HCT116 (cell line): ENCODE results near the gene MRPL37. TPM values are rescaled to one million over a fixed set of nuclear protein-coding genes. Genes with fewer than 3 reads are reported as not detected.

Experiments used
- ATAC-seq: fragments of 200-7000 bp; cut with Tn5 transposase; 2 replicates; pipeline ENCODE4 v1.9.1; 2020; ENCODE audit warnings: mild to moderate bottlenecking, moderate library complexity
- BruUV-seq: library from RNA; stranded (reverse); fragments of 400-500 nt; replicated peaks from 2 replicates; lab custom pipeline; 2021; lab: Mats Ljungman, UMichigan
- CTCF ChIA-PET: fragments of 300-600 bp; sonication (Branson Sonifier 250); formaldehyde crosslinking; loops from one replicate; lab custom pipeline; 2021; ENCODE audit warnings: antibody characterized with exemption; lab: Charles Lee
- POLR2A ChIA-PET: fragments of 300-600, 350-600 bp; sonication (Branson Sonifier 250); formaldehyde crosslinking; loops from one replicate; lab custom pipeline; 2021; ENCODE audit warnings: antibody characterized with exemption; lab: Charles Lee
- RAD21 ChIA-PET, 2 experiments: fragments of 300-600 bp; sonication (Branson Sonifier 250); formaldehyde crosslinking; loops; one replicate each; lab custom pipeline; 2023; ENCODE audit warnings: low total read pairs in 2 of 2; ENCODE audit not compliant: uncharacterized antibody in 2 of 2, unreplicated experiment in 2 of 2, low non-redundant PET in 1 of 2; lab: Charles Lee
- DNase-seq: peaks from one replicate; pipeline ENCODE4 v3.0.0-alpha.2; 2010; ENCODE audit warnings: low read depth, low spot score
- H2AFZ ChIP-seq: fragments of 200-600 bp; shearing (Covaris generic), sonication (generic); 2 replicates; pipeline ENCODE4 v1.6.1; 2017; ENCODE audit warnings: low read depth, mixed run types, mixed read lengths, antibody characterized with exemption, low read length; ENCODE audit not compliant: poor library complexity, severe bottlenecking
- H3K27ac ChIP-seq: 2 replicates; pipeline ENCODE4 v1.5.1; 2012; ENCODE audit warnings: low read depth, low read length
- H3K27me3 ChIP-seq: fragments of 200-600 bp; sonication (generic); 2 replicates; pipeline ENCODE4 v1.6.1; 2016; ENCODE audit warnings: mixed run types, low read length, mixed read lengths; ENCODE audit not compliant: insufficient read depth
- H3K36me3 ChIP-seq, 2 experiments: fragments of 200-500 bp in 1 of 2; fragments of 200-600 bp in 1 of 2; sonication (Bioruptor generic) in 1 of 2; sonication (generic) in 1 of 2; 2 replicates each; pipeline versions ENCODE4 v1.5.1 to v1.6.1; 2014 to 2016; ENCODE audit warnings: low read length in 2 of 2, inconsistent platforms in 1 of 2, mixed read lengths in 1 of 2, mixed run types in 1 of 2; ENCODE audit not compliant: insufficient read depth in 2 of 2, control insufficient read depth in 1 of 2
- H3K4me1 ChIP-seq, 2 experiments: fragments of 200-600 bp in 1 of 2; sonication (generic) in 1 of 2; 2 replicates each; pipeline versions ENCODE4 v1.5.1 to v1.6.1; 2012 to 2017; ENCODE audit warnings: low read length in 2 of 2, inconsistent platforms in 1 of 2, mild to moderate bottlenecking in 1 of 2, mixed read lengths in 1 of 2, mixed run types in 1 of 2, moderate library complexity in 1 of 2; ENCODE audit not compliant: insufficient read depth in 2 of 2, control insufficient read depth in 1 of 2
- H3K4me2 ChIP-seq: fragments of 200-600 bp; sonication (generic); 2 replicates; pipeline ENCODE4 v1.6.1; 2017; ENCODE audit warnings: mixed run types, low read length, mixed read lengths
- H3K4me3 ChIP-seq, 2 experiments: fragments of 200-600 bp in 1 of 2; sonication (generic) in 1 of 2; replicated peaks in 1 of 2; 2 replicates each; pipeline ENCODE4 v1.5.1; 2011 to 2016; ENCODE audit warnings: low read length in 2 of 2, control low read depth in 1 of 2, low read depth in 1 of 2, mild to moderate bottlenecking in 1 of 2, mixed read lengths in 1 of 2, mixed run types in 1 of 2
- H3K79me2 ChIP-seq: fragments of 200-600 bp; sonication (generic); 2 replicates; pipeline ENCODE4 v1.6.1; 2017; ENCODE audit warnings: mild to moderate bottlenecking, mixed run types, low read length, moderate library complexity, mixed read lengths; ENCODE audit not compliant: insufficient read depth
- H3K9ac ChIP-seq: fragments of 200-600 bp; sonication (generic); 2 replicates; pipeline ENCODE4 v1.6.1; 2016; ENCODE audit warnings: low read length, mixed read lengths
- H3K9me2 ChIP-seq: fragments of 200-600 bp; sonication (generic), shearing (Covaris generic); 2 replicates; pipeline ENCODE4 v1.6.1; 2017; ENCODE audit warnings: mixed run types, mild to moderate bottlenecking, moderate library complexity; ENCODE audit not compliant: insufficient read depth
- H3K9me3 ChIP-seq, 2 experiments: fragments of 200-500 bp in 1 of 2; fragments of 200-600 bp in 1 of 2; sonication (Bioruptor generic) in 1 of 2; sonication (generic) in 1 of 2; 2 replicates each; pipeline ENCODE4 v1.6.1; 2014 to 2017; ENCODE audit warnings: low read length in 2 of 2, mixed read lengths in 2 of 2, inconsistent platforms in 1 of 2, low read depth in 1 of 2, mild to moderate bottlenecking in 1 of 2, mixed run types in 1 of 2, moderate library complexity in 1 of 2; ENCODE audit not compliant: control insufficient read depth in 1 of 2, insufficient read depth in 1 of 2
- H4K20me1 ChIP-seq: fragments of 200-600 bp; sonication (generic), shearing (Covaris generic); 2 replicates; pipeline ENCODE4 v1.6.1; 2017; ENCODE audit warnings: mixed run types, mild to moderate bottlenecking, moderate library complexity; ENCODE audit not compliant: insufficient read depth
- CBX3 ChIP-seq: IDR thresholded peaks from 2 replicates; pipeline ENCODE4 v1.6.1; 2012; ENCODE audit warnings: low read depth
- CEBPB ChIP-seq: IDR thresholded peaks from 2 replicates; pipeline ENCODE4 v1.6.1; 2012; ENCODE audit warnings: low read depth
- EGR1 ChIP-seq: IDR thresholded peaks from 2 replicates; pipeline ENCODE4 v1.6.1; 2012; ENCODE audit warnings: low read depth
- ELF1 ChIP-seq: IDR thresholded peaks from 2 replicates; pipeline ENCODE4 v1.6.1; 2012; ENCODE audit warnings: low read depth, borderline replicate concordance
- EZH2 ChIP-seq: fragments of 200-600 bp; sonication (generic); IDR thresholded peaks from 2 replicates; pipeline ENCODE4 v1.6.1; 2017; ENCODE audit warnings: antibody characterized with exemption, mixed run types
- FOSL1 ChIP-seq: IDR thresholded peaks from 2 replicates; pipeline ENCODE4 v1.6.1; 2012; ENCODE audit warnings: low read depth
- POLR2AphosphoS5 ChIP-seq: IDR thresholded peaks from 2 replicates; pipeline ENCODE4 v1.6.1; 2011; ENCODE audit warnings: mild to moderate bottlenecking, low read depth, low read length, moderate library complexity
- ZNF274 ChIP-seq: fragments of 200-500 bp; sonication (Bioruptor generic); IDR thresholded peaks from 2 replicates; pipeline ENCODE4 v1.6.1; 2014; ENCODE audit warnings: mild to moderate bottlenecking, low read depth, low read length, inconsistent platforms
- intact Hi-C: fragments of 100-400 bp; cut with micrococcal nuclease; formaldehyde crosslinking; loops from 2 replicates; pipeline ENCODE4 v1.10.0; 2022
- total RNA-seq: library from RNA; stranded (reverse); gene quantifications from one replicate; pipeline ENCODE4 v1.2.1, GENCODE V29; 2021; ENCODE audit not compliant: unreplicated experiment
- TF ChIP-seq, protein P1 (sequence below): IDR thresholded peaks from 2 replicates; pipeline ENCODE4 v1.6.1; 2012
- TF ChIP-seq, protein P2 (sequence below): IDR thresholded peaks from 2 replicates; pipeline ENCODE4 v1.6.1; 2012; ENCODE audit warnings: low read depth
- TF ChIP-seq, protein P3 (sequence below): IDR thresholded peaks from 2 replicates; pipeline ENCODE4 v1.6.1; 2012
- TF ChIP-seq, protein P4 (sequence below), 3 experiments: fragments of 200-600 bp in 1 of 3; sonication (generic) in 1 of 3; IDR thresholded peaks in 2 of 3; conservative IDR thresholded peaks in 1 of 3; 2 replicates each; pipeline ENCODE4 v1.5.1; 2012 to 2017; ENCODE audit warnings: low read depth in 2 of 3, low read length in 2 of 3, antibody characterized with exemption in 1 of 3, borderline replicate concordance in 1 of 3, control low read depth in 1 of 3, mild to moderate bottlenecking in 1 of 3, mixed read lengths in 1 of 3, mixed run types in 1 of 3, moderate library complexity in 1 of 3; ENCODE audit not compliant: insufficient read depth in 1 of 3

The MRPL37 gene
- total RNA-seq, 1 experiment from 2014 or later = 132 TPM

DNA sequence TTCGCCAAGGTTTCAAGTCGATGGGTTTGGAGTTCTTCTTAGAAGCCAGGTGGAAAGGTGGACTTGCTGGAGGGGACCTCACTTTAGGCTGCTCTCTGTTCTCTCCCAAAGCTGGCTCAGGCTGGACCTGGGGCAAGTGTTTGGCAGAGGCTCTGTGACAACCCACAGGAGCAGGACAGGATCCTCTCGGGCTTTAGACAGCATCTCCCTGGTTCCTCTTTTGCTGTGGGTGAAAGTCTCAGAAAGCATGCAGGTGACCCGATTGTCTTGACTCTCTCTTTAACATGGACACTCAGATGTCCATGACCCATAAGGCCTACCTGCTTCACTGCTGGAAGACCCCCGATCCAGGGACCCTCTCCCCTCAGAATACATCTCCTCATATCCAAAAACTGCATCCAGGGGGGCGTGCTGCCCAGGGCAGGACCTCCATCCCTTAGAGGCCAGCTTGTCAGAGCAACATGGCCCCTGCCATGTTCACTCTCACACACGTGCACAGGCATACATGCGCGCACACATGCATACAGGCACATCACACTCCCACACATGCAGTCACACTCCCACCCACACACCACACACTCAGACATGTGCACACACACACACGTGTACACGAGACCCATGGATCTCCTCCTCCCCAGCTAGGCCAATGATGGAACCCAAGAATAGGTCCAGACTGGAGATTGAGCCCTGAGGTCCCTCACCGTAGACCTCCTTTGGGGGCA is 21.3 kb downstream of the MRPL37 start:
- POLR2A ChIA-PET = no interaction called here
- no peak for DNase-seq

More for the DNA sequence above, 21.3 kb downstream of the MRPL37 start:
- H3K27ac ChIP-seq = no peak overlapping the region
- H3K36me3 ChIP-seq = peaks cover 23 to 25% of the 10 kb centered on the region in 2 experiments
- ChIA-PET RAD21 (no interaction called here), CTCF (no interaction called here)
- no peak overlapping the region for H2AFZ ChIP-seq
- H3K4me2 ChIP-seq = no peak overlapping the region
- no peaks in the 10 kb centered on the region for H3K9me3 ChIP-seq
- H3K4me1 ChIP-seq = no peaks in the 10 kb centered on the region
- no peaks in the 10 kb centered on the region for H3K27me3 ChIP-seq
- H3K9me2 ChIP-seq = no peaks in the 10 kb centered on the region
- H3K79me2 ChIP-seq = no peaks in the 10 kb centered on the region
- H4K20me1 ChIP-seq = no peaks in the 10 kb centered on the region
- intact Hi-C loops = no loop called here
- no peak for ATAC-seq
- BruUV-seq = no TSS peak
- H3K9ac ChIP-seq = no peak overlapping the region
- H3K4me3 ChIP-seq = no peak overlapping the region
- TF ChIP-seq ZNF274 (no peak), ELF1 (no peak), POLR2AphosphoS5 (no peak), EGR1 (no peak), FOSL1 (no peak), CEBPB (no peak), CBX3 (no peak), EZH2 (no peak)
- TF ChIP-seq, protein P1, sequence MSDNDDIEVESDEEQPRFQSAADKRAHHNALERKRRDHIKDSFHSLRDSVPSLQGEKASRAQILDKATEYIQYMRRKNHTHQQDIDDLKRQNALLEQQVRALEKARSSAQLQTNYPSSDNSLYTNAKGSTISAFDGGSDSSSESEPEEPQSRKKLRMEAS = no peak
- TF ChIP-seq, protein P2, sequence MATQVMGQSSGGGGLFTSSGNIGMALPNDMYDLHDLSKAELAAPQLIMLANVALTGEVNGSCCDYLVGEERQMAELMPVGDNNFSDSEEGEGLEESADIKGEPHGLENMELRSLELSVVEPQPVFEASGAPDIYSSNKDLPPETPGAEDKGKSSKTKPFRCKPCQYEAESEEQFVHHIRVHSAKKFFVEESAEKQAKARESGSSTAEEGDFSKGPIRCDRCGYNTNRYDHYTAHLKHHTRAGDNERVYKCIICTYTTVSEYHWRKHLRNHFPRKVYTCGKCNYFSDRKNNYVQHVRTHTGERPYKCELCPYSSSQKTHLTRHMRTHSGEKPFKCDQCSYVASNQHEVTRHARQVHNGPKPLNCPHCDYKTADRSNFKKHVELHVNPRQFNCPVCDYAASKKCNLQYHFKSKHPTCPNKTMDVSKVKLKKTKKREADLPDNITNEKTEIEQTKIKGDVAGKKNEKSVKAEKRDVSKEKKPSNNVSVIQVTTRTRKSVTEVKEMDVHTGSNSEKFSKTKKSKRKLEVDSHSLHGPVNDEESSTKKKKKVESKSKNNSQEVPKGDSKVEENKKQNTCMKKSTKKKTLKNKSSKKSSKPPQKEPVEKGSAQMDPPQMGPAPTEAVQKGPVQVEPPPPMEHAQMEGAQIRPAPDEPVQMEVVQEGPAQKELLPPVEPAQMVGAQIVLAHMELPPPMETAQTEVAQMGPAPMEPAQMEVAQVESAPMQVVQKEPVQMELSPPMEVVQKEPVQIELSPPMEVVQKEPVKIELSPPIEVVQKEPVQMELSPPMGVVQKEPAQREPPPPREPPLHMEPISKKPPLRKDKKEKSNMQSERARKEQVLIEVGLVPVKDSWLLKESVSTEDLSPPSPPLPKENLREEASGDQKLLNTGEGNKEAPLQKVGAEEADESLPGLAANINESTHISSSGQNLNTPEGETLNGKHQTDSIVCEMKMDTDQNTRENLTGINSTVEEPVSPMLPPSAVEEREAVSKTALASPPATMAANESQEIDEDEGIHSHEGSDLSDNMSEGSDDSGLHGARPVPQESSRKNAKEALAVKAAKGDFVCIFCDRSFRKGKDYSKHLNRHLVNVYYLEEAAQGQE = no peak
- TF ChIP-seq, protein P3, sequence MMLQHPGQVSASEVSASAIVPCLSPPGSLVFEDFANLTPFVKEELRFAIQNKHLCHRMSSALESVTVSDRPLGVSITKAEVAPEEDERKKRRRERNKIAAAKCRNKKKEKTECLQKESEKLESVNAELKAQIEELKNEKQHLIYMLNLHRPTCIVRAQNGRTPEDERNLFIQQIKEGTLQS = no peak
- TF ChIP-seq, protein P4, sequence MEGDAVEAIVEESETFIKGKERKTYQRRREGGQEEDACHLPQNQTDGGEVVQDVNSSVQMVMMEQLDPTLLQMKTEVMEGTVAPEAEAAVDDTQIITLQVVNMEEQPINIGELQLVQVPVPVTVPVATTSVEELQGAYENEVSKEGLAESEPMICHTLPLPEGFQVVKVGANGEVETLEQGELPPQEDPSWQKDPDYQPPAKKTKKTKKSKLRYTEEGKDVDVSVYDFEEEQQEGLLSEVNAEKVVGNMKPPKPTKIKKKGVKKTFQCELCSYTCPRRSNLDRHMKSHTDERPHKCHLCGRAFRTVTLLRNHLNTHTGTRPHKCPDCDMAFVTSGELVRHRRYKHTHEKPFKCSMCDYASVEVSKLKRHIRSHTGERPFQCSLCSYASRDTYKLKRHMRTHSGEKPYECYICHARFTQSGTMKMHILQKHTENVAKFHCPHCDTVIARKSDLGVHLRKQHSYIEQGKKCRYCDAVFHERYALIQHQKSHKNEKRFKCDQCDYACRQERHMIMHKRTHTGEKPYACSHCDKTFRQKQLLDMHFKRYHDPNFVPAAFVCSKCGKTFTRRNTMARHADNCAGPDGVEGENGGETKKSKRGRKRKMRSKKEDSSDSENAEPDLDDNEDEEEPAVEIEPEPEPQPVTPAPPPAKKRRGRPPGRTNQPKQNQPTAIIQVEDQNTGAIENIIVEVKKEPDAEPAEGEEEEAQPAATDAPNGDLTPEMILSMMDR (IDR thresholded peaks at IDR 0.05 in 2 of 3, conservative IDR thresholded peaks at IDR 0.05 in 1 of 3; ENCODE audit: borderline replicate concordance in 1 of 3, insufficient read depth in 1 of 3, low read depth in 2 of 3, low read length in 2 of 3) = no peak
